ENCODE measurements around the gene GPATCH4.

The GPATCH4 gene

DNA sequence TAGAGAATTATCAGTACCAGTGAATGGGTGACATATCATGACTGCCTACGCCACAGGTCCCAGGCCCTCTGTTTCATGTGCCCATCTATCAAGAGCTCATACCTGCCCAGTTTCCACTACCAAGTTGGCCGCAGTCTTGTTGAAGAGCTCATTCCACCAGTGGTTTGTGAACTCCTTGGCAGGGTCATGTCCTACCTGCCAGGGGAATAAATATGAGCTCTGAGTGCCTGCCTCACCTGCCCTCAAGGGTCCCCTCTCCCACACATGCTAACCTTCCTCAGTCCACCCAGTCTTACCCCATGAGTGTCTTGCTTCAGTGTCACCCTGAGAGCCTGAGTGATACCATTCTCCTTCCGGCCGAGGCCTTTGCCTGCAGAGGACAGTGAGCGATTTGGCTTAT lies 3.2 kb downstream of the GPATCH4 start:
- Histone ChIP-seq H3K4me3 (ENCODE audit: insufficient read length, low read depth) (no peak overlapping the region), H3K27me3 (ENCODE audit: insufficient read depth, insufficient read length) (no peaks in the 10 kb centered on the region), H3K9me3 (ENCODE audit: insufficient read depth, low read length) (no peaks in the 10 kb centered on the region), H3K36me3 (ENCODE audit: insufficient read depth, insufficient read length, low read length) (peaks cover 68% of the 10 kb centered on the region), H3K9ac (ENCODE audit: insufficient read length, low read depth) (no peak overlapping the region), H3K4me1 (ENCODE audit: insufficient read depth, insufficient read length) (peaks cover 5% of the 10 kb centered on the region)
- TF ChIP-seq SUZ12 (IDR thresholded peaks at IDR 0.05; ENCODE audit: extremely low read depth, insufficient read depth, insufficient read length) (no peak), ZNF274 (IDR thresholded peaks at IDR 0.05; ENCODE audit: low read depth, low read length) (no peak), YY1 (IDR thresholded peaks at IDR 0.05; ENCODE audit: insufficient read depth, insufficient read length) (no peak)
- DNase-seq (ENCODE audit: low read depth, low spot score) = no peak

DNA sequence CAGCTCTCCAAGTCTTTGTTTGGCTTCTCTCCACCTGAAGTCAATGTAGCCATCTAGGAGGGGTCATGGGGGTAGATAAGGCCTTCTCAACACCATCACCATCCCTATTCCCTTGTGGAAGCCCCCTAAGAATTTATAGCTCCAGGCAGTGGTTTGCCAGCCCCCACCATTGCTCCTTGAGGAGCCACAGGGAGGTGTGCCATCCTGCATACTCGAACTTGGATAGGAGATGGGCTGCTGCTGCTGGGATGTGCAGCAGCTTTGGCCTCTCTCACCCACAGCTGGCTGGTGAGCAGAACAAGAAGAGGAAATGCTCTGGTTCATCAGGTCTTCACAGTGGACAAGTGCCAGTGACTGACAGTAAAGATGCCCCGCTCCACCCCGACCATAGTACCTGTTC lies 4.9 kb downstream of the GPATCH4 start:
- Histone ChIP-seq H3K4me3 (ENCODE audit: insufficient read length, low read depth) (no peak overlapping the region), H3K9ac (ENCODE audit: insufficient read length, low read depth) (no peak overlapping the region), H3K9me3 (ENCODE audit: insufficient read depth, low read length) (no peaks in the 10 kb centered on the region), H3K27me3 (ENCODE audit: insufficient read depth, insufficient read length) (no peaks in the 10 kb centered on the region), H3K36me3 (ENCODE audit: insufficient read depth, insufficient read length, low read length) (peaks cover 76% of the 10 kb centered on the region), H3K4me1 (ENCODE audit: insufficient read depth, insufficient read length) (peaks cover 7% of the 10 kb centered on the region)
- no peak for DNase-seq (ENCODE audit: low read depth, low spot score)
- no peak for TF ChIP-seq SUZ12 (IDR thresholded peaks at IDR 0.05; ENCODE audit: extremely low read depth, insufficient read depth, insufficient read length)
- TF ChIP-seq YY1 (IDR thresholded peaks at IDR 0.05; ENCODE audit: insufficient read depth, insufficient read length) = no peak
- TF ChIP-seq ZNF274 (IDR thresholded peaks at IDR 0.05; ENCODE audit: low read depth, low read length) = no peak

- H3K27me3 ChIP-seq (ENCODE audit: insufficient read depth, insufficient read length) = no peaks in the 10 kb centered on the region
- peaks cover 9% of the 10 kb centered on the region for H3K4me1 ChIP-seq (ENCODE audit: insufficient read depth, insufficient read length)
- TF ChIP-seq SUZ12 (IDR thresholded peaks at IDR 0.05; ENCODE audit: extremely low read depth, insufficient read depth, insufficient read length) (no peak), YY1 (IDR thresholded peaks at IDR 0.05; ENCODE audit: insufficient read depth, insufficient read length) (no peak), ZNF274 (IDR thresholded peaks at IDR 0.05; ENCODE audit: low read depth, low read length) (no peak)
- DNase-seq (ENCODE audit: low read depth, low spot score) = no peak
- peaks cover 76% of the 10 kb centered on the region for H3K36me3 ChIP-seq (ENCODE audit: insufficient read depth, insufficient read length, low read length)
- H3K9me3 ChIP-seq (ENCODE audit: insufficient read depth, low read length) = no peaks in the 10 kb centered on the region
- H3K9ac ChIP-seq (ENCODE audit: insufficient read length, low read depth) = no peak overlapping the region
- no peak overlapping the region for H3K4me3 ChIP-seq (ENCODE audit: insufficient read length, low read depth)
Observed at GRCh38 chr1:156595016-156595415, 6.3 kb downstream of the GPATCH4 start.

DNA sequence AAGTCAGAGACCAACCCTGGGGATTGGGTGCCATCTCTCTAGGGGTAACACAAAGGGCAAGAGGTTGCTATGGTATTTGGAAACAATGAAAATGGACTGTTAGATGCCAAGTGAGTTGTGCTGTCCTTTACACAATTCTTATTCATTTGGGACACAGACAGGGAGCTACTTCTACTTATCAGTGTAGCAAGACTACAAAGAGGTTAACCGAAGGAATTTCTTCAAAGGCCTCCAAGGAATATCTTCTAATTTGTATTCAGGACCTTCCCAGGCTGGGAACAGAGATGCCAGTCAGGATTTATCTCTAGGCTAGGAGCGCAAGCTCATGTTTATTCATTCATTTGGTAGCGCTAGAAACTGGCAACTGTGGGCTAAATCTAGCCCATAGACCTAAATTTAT lies 7.1 kb downstream of the GPATCH4 start:
- H3K36me3 ChIP-seq (ENCODE audit: insufficient read depth, insufficient read length, low read length) = peaks cover 69% of the 10 kb centered on the region
- H3K9me3 ChIP-seq (ENCODE audit: insufficient read depth, low read length) = no peaks in the 10 kb centered on the region

DNA sequence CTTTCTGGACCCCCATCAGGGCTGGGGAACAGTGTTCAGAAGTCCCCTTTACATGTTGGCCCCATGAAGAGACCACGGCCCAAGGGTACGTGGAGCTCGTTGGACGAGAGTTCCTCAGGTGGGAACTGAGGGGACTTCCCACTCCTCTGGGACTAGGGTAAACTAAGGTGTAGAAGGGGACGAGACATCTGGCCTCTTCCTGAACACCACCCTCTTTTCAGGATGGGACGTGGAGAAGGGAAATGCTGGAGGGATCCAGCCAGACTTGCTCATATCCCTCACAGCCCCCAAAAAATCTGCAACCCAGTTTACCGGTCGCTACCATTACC lies 7.7 kb downstream of the GPATCH4 start:
- TF ChIP-seq YY1 (IDR thresholded peaks at IDR 0.05; ENCODE audit: insufficient read depth, insufficient read length) (no peak), SUZ12 (IDR thresholded peaks at IDR 0.05; ENCODE audit: extremely low read depth, insufficient read depth, insufficient read length) (no peak), ZNF274 (IDR thresholded peaks at IDR 0.05; ENCODE audit: low read depth, low read length) (no peak)
- H3K4me1 ChIP-seq (ENCODE audit: insufficient read depth, insufficient read length) = peaks cover 9% of the 10 kb centered on the region
- H3K27me3 ChIP-seq (ENCODE audit: insufficient read depth, insufficient read length) = no peaks in the 10 kb centered on the region
- no peak for DNase-seq (ENCODE audit: low read depth, low spot score)
- peaks cover 63% of the 10 kb centered on the region for H3K36me3 ChIP-seq (ENCODE audit: insufficient read depth, insufficient read length, low read length)
- no peak overlapping the region for H3K4me3 ChIP-seq (ENCODE audit: insufficient read length, low read depth)
- no peak overlapping the region for H3K9ac ChIP-seq (ENCODE audit: insufficient read length, low read depth)
- no peaks in the 10 kb centered on the region for H3K9me3 ChIP-seq (ENCODE audit: insufficient read depth, low read length)

More for the DNA sequence above, 7.1 kb downstream of the GPATCH4 start:
- Histone ChIP-seq H3K27me3 (ENCODE audit: insufficient read depth, insufficient read length) (no peaks in the 10 kb centered on the region), H3K4me1 (ENCODE audit: insufficient read depth, insufficient read length) (peaks cover 9% of the 10 kb centered on the region), H3K4me3 (ENCODE audit: insufficient read length, low read depth) (no peak overlapping the region), H3K9ac (ENCODE audit: insufficient read length, low read depth) (no peak overlapping the region)
- TF ChIP-seq SUZ12 (IDR thresholded peaks at IDR 0.05; ENCODE audit: extremely low read depth, insufficient read depth, insufficient read length) = no peak
- no peak for TF ChIP-seq ZNF274 (IDR thresholded peaks at IDR 0.05; ENCODE audit: low read depth, low read length)
- TF ChIP-seq YY1 (IDR thresholded peaks at IDR 0.05; ENCODE audit: insufficient read depth, insufficient read length) = no peak
- no peak for DNase-seq (ENCODE audit: low read depth, low spot score)

DNA sequence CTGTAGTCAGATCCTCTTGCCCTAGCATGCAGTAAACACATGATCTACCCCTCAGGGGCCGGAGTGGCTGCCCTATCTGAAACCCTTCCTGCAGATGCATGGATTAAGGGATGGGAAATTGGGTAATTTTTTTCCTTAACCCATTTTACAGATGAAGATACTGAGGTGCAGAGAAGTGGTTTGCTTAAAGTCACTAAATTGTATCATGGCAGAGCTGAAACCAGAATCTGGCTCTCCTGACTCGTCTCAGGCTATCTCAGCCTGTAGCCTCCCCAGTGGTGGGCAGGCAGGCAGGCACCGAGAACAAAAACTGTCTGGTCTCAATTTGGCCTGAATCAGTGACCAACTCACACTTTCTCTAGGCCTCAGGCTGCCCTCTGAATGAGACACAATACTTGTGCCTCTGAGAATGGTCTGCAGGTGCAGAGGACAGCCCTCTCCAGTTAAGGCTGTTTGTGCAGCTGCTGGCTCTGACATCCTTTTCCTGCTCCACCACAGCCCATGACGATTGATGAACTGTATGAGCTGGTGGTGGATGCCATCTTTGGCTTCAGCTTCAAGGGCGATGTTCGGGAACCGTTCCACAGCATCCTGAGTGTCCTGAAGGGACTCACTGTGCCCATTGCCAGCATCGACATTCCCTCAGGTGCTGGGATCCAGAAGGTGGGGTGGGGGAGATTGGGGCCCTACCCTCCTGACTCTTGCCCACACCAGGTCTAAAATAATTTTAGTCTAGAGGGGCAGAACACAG lies 8.2 kb downstream of the GPATCH4 start:
- Histone ChIP-seq H3K36me3 (ENCODE audit: insufficient read depth, insufficient read length, low read length) (peaks cover 58% of the 10 kb centered on the region), H3K4me1 (ENCODE audit: insufficient read depth, insufficient read length) (peaks cover 9% of the 10 kb centered on the region), H3K27me3 (ENCODE audit: insufficient read depth, insufficient read length) (no peaks in the 10 kb centered on the region), H3K9me3 (ENCODE audit: insufficient read depth, low read length) (no peaks in the 10 kb centered on the region), H3K9ac (ENCODE audit: insufficient read length, low read depth) (peak overlapping the region; percentile 12), H3K4me3 (ENCODE audit: insufficient read length, low read depth) (peak overlapping the region; percentile 93)
- TF ChIP-seq SUZ12 (IDR thresholded peaks at IDR 0.05; ENCODE audit: extremely low read depth, insufficient read depth, insufficient read length) (no peak), ZNF274 (IDR thresholded peaks at IDR 0.05; ENCODE audit: low read depth, low read length) (no peak), YY1 (IDR thresholded peaks at IDR 0.05; ENCODE audit: insufficient read depth, insufficient read length) (no peak)
- DNase-seq (ENCODE audit: low read depth, low spot score) = no peak

- no peaks in the 10 kb centered on the region for H3K9me3 ChIP-seq (ENCODE audit: insufficient read depth, low read length)
- no peaks in the 10 kb centered on the region for H3K27me3 ChIP-seq (ENCODE audit: insufficient read depth, insufficient read length)
- peak overlapping the region; percentile 97 for H3K9ac ChIP-seq (ENCODE audit: insufficient read length, low read depth)
- peak overlapping the region; percentile 93 for H3K4me3 ChIP-seq (ENCODE audit: insufficient read length, low read depth)
- TF ChIP-seq ZNF274 (IDR thresholded peaks at IDR 0.05; ENCODE audit: low read depth, low read length) (no peak), SUZ12 (IDR thresholded peaks at IDR 0.05; ENCODE audit: extremely low read depth, insufficient read depth, insufficient read length) (no peak), YY1 (IDR thresholded peaks at IDR 0.05; ENCODE audit: insufficient read depth, insufficient read length) (no peak)
- peaks cover 9% of the 10 kb centered on the region for H3K4me1 ChIP-seq (ENCODE audit: insufficient read depth, insufficient read length)
- DNase-seq (ENCODE audit: low read depth, low spot score) = no peak
- peaks cover 50% of the 10 kb centered on the region for H3K36me3 ChIP-seq (ENCODE audit: insufficient read depth, insufficient read length, low read length)
Observed at GRCh38 chr1:156592158-156592909, 8.9 kb downstream of the GPATCH4 start.
